HepG2 (cell line): ENCODE measurements around the gene TMEM132D. TPM values are rescaled to one million over a fixed set of nuclear protein-coding genes. Genes with fewer than 3 reads are reported as not detected.

Source experiments
- ATAC-seq: fragments of 200-7000 bp; cut with Tn5 transposase; 3 replicates; pipeline ENCODE4 v1.9.1; 2020; ENCODE audit warnings: mild to moderate bottlenecking, moderate library complexity
- BruUV-seq: library from RNA; stranded (reverse); fragments of 400-500 nt; replicated peaks from 2 replicates; lab custom pipeline; 2021; lab: Mats Ljungman, UMichigan
- CTCF ChIA-PET: fragments of 300-600 bp; formaldehyde crosslinking; extraction: SDS; loops from one replicate; lab custom pipeline; 2021; ENCODE audit warnings: low total read pairs, inconsistent platforms, low intra/inter-chr PET ratio; lab: Yijun Ruan, JAX
- POLR2A ChIA-PET: fragments of 350-600 bp; sonication (Branson Sonifier 250); formaldehyde crosslinking; loops from one replicate; lab custom pipeline; 2020; ENCODE audit warnings: antibody characterized with exemption, inconsistent platforms; lab: Yijun Ruan, JAX
- DNase-seq: peaks from one replicate; pipeline ENCODE4 v3.0.0-alpha.2; 2015; ENCODE audit warnings: low spot score
- FAIRE-seq: peaks from 3 replicates; lab custom pipeline; 2011; peaks lifted over from hg19 to GRCh38; lab: Jason Lieb, UNC
- H2AFZ ChIP-seq: one replicate; pipeline ENCODE4 v1.6.1; 2011; ENCODE audit warnings: low read length, inconsistent platforms
- H3K27ac ChIP-seq: fragments of 300-600 bp; 3 replicates; pipeline ENCODE4 v1.8.0; 2011; ENCODE audit warnings: mixed run types, mild to moderate bottlenecking, mixed read lengths, low read length, inconsistent platforms; ENCODE audit not compliant: insufficient read depth; ENCODE audit errors: extremely low read length
- H3K27me3 ChIP-seq, 2 experiments: fragments of 200-600 bp in 1 of 2; 2 replicates in 1 of 2; 3 replicates in 1 of 2; pipeline versions ENCODE4 v1.6.0 to v1.8.0; 2011; ENCODE audit warnings: low read length in 2 of 2, mild to moderate bottlenecking in 2 of 2, moderate library complexity in 2 of 2, inconsistent platforms in 1 of 2; ENCODE audit not compliant: insufficient read depth in 2 of 2, control insufficient read depth in 1 of 2
- H3K36me3 ChIP-seq, 2 experiments: fragments of 200-600 bp in 1 of 2; replicated peaks in 1 of 2; 2 replicates in 1 of 2; 3 replicates in 1 of 2; pipeline versions ENCODE4 v1.5.1 to v1.8.0; 2011; ENCODE audit warnings: low read length in 2 of 2, inconsistent platforms in 1 of 2; ENCODE audit not compliant: insufficient read depth in 2 of 2, control insufficient read depth in 1 of 2
- H3K4me1 ChIP-seq: 2 replicates; pipeline ENCODE4 v1.5.1; 2012; ENCODE audit warnings: low read length, inconsistent platforms; ENCODE audit not compliant: insufficient read depth
- H3K4me2 ChIP-seq: 2 replicates; pipeline ENCODE4 v1.6.0; 2011; ENCODE audit warnings: low read depth, low read length, inconsistent platforms
- H3K4me3 ChIP-seq, 3 experiments: fragments of 200-600 bp in 1 of 3; sonication (generic), shearing (Covaris generic) in 1 of 3; replicated peaks in 1 of 3; 2 replicates each; pipeline ENCODE4 v1.5.1; 2011 to 2016; ENCODE audit warnings: low read length in 3 of 3, inconsistent platforms in 2 of 3, low read depth in 2 of 3, mild to moderate bottlenecking in 2 of 3, control low read depth in 1 of 3, mixed read lengths in 1 of 3; ENCODE audit not compliant: insufficient read depth in 1 of 3
- H3K79me2 ChIP-seq: one replicate; pipeline ENCODE4 v1.6.1; 2011; ENCODE audit warnings: low read length, inconsistent platforms; ENCODE audit not compliant: insufficient read depth
- H3K9ac ChIP-seq: 2 replicates; pipeline ENCODE4 v1.6.0; 2011; ENCODE audit warnings: mild to moderate bottlenecking, low read depth, low read length, inconsistent platforms; ENCODE audit not compliant: insufficient read depth
- H3K9me3 ChIP-seq: 2 replicates; pipeline ENCODE4 v1.5.1; 2012; ENCODE audit warnings: mild to moderate bottlenecking, low read length
- H4K20me1 ChIP-seq: 2 replicates; pipeline ENCODE4 v1.6.0; 2011; ENCODE audit warnings: inconsistent platforms, mild to moderate bottlenecking, low read length, moderate library complexity; ENCODE audit not compliant: insufficient read depth
- ETV6 ChIP-seq: sonication (generic); formaldehyde crosslinking; conservative IDR thresholded peaks from 2 replicates; pipeline ENCODE4 v1.4.0; 2020; ENCODE audit warnings: missing genetic modification reagents
- HDAC6 ChIP-seq: fragments of 200-600 bp; sonication (generic); IDR thresholded peaks from 2 replicates; pipeline ENCODE4 v1.7.0; 2017; ENCODE audit warnings: mild to moderate bottlenecking, antibody characterized with exemption, low read length, low read depth
- HMGXB3 ChIP-seq: sonication (generic); formaldehyde crosslinking; IDR thresholded peaks from 2 replicates; pipeline ENCODE4 v1.4.0; 2020; ENCODE audit warnings: missing genetic modification reagents, borderline replicate concordance
- HNF4G ChIP-seq, 2 experiments: sonication (generic) in 1 of 2; formaldehyde crosslinking in 1 of 2; IDR thresholded peaks; 2 replicates each; pipeline versions ENCODE4 v1.4.0 to v1.6.1; 2011 to 2020; ENCODE audit warnings: borderline replicate concordance in 2 of 2, low read depth in 2 of 2, mild to moderate bottlenecking in 2 of 2, low read length in 1 of 2, missing genetic modification reagents in 1 of 2, moderate library complexity in 1 of 2
- NR2F1 ChIP-seq, 2 experiments: fragments of 450-650 bp in 1 of 2; formaldehyde crosslinking in 1 of 2; IDR thresholded peaks; 2 replicates each; pipeline versions ENCODE4 v1.5.0 to v1.6.1; 2016 to 2020; ENCODE audit warnings: mild to moderate bottlenecking in 1 of 2, missing compliant biosample characterization in 1 of 2, missing genetic modification reagents in 1 of 2, moderate library complexity in 1 of 2
- PBX3 ChIP-seq: sonication (generic); formaldehyde crosslinking; IDR thresholded peaks from 2 replicates; pipeline ENCODE4 v1.8.1; 2023; ENCODE audit warnings: missing genetic modification reagents, inconsistent platforms, borderline replicate concordance
- ZNF331 ChIP-seq: sonication (generic); formaldehyde crosslinking; IDR thresholded peaks from 2 replicates; pipeline ENCODE4 v1.4.0; 2020; ENCODE audit warnings: missing genetic modification reagents
- WGBS: methylation state at CpG from one replicate; pipeline ENCODE4 v1.1.6; 2017; ENCODE audit warnings: low lambda C conversion rate; 5-methylcytosine and 5-hydroxymethylcytosine counted together
- in situ Hi-C: cut with HindIII; loops from 2 replicates; pipeline ENCODE4 v1.10.0; 2017; ENCODE audit warnings: low pct_unique_long_range_greater_than_20kb; ENCODE audit not compliant: extremely low pct_ligation_motif_present
- intact Hi-C: fragments of 100-400 bp; cut with micrococcal nuclease; formaldehyde crosslinking; loops from one replicate; pipeline ENCODE4 v1.10.0; 2022; ENCODE audit not compliant: unreplicated experiment
- polyA plus RNA-seq, 8 experiments: library from polyadenylated mRNA; depleted of rRNA in 3 of 8; stranded (reverse) in 7 of 8; unstranded in 1 of 8; fragments of >200 nt; fragmentation: Illumina TruSeq in 4 of 8; extraction: Trizol in 4 of 8; gene quantifications; 2 replicates each; pipeline versions ENCODE4 v1.2.1 to v1.2.3, GENCODE V29; 2011 to 2016; ENCODE audit warnings: low read depth in 4 of 8, missing spikeins in 1 of 8, mixed read lengths in 1 of 8; ENCODE audit not compliant: insufficient read depth in 1 of 8
- total RNA-seq, 5 experiments: library from RNA; depleted of rRNA; stranded (reverse); fragments of >200 nt; fragmentation: Illumina TruSeq; extraction: Trizol; gene quantifications; 2 replicates each; pipeline ENCODE4 v1.2.3, GENCODE V29; 2016; ENCODE audit warnings: low read depth in 1 of 5
- TF ChIP-seq, protein P1 (sequence below): IDR thresholded peaks from 2 replicates; pipeline ENCODE4 v1.6.1; 2016; ENCODE audit warnings: control low read depth

Gene TMEM132D
- total and polyA plus RNA-seq, 2 of the 13 experiments (the other 11 are each of a cell fraction or from before 2014, with no cell fraction given), result not detected

DNA sequence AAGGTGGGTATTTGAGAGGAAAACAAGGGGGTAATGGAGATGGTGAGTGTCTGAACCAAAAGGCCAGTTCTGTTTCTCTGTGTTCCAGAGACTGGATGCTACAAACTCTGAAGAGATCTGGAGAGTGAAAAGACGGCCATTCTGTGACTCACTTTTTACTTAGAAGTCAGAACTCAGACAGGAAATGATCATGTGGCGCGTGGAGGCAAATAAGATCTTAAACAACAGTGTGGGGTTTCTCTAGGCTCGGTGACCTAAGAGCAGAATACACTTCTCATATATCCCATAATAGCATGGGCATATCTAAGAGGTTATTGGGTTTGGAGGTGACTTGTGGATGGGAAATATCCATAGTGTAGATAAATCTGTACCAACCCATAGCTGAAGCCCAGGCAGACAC lies 463.5 kb downstream of the TMEM132D start:
- Histone ChIP-seq H3K27me3 (no peaks in the 10 kb centered on the region), H3K4me2 (no peak overlapping the region), H3K9me3 (no peaks in the 10 kb centered on the region), H2AFZ (no peak overlapping the region)
- POLR2A ChIA-PET, result no interaction called here
- TF ChIP-seq, protein P1, sequence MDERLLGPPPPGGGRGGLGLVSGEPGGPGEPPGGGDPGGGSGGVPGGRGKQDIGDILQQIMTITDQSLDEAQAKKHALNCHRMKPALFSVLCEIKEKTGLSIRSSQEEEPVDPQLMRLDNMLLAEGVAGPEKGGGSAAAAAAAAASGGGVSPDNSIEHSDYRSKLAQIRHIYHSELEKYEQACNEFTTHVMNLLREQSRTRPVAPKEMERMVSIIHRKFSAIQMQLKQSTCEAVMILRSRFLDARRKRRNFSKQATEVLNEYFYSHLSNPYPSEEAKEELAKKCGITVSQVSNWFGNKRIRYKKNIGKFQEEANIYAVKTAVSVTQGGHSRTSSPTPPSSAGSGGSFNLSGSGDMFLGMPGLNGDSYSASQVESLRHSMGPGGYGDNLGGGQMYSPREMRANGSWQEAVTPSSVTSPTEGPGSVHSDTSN (CRISPR knock-in tag), result no peak
- TF ChIP-seq NR2F1 (CRISPR knock-in tag; IDR thresholded peaks at IDR 0.05) (no peak), HMGXB3 (CRISPR knock-in tag) (no peak), ETV6 (CRISPR knock-in tag) (no peak), HNF4G (IDR thresholded peaks at IDR 0.05; ENCODE audit: borderline replicate concordance, low read depth, low read length) (no peak), HNF4G (CRISPR knock-in tag; IDR thresholded peaks at IDR 0.05; ENCODE audit: borderline replicate concordance, low read depth) (no peak), PBX3 (CRISPR knock-in tag) (no peak), HDAC6 (no peak), ZNF331 (CRISPR knock-in tag) (no peak)
- TF ChIP-seq, all 625 proteins: peak for 0
- no peak for ATAC-seq
- no peak overlapping the region for H3K9ac ChIP-seq
- H3K4me1 ChIP-seq, result no peaks in the 10 kb centered on the region
- H3K79me2 ChIP-seq, result no peaks in the 10 kb centered on the region
- H3K36me3 ChIP-seq, result no peaks in the 10 kb centered on the region
- no TSS peak for BruUV-seq
- CTCF ChIA-PET, result no interaction called here
- WGBS, result 21% methylated on average over 4 of the region's 4 CpGs
- no peaks in the 10 kb centered on the region for H4K20me1 ChIP-seq
- intact Hi-C loops (no loop called here), in situ Hi-C loops (no loop called here)
- FAIRE-seq, result no peak
- DNase-seq, result no peak
- no peak overlapping the region for H3K27ac ChIP-seq
- no peak overlapping the region for H3K4me3 ChIP-seq
